Fibroblast of lung (primary cell): ENCODE results near the gene BTAF1. TPM values are rescaled to one million over a fixed set of nuclear protein-coding genes. Genes with fewer than 3 reads are reported as not detected.
A peak's percentile ranks its signal among the peaks of the same experiment; 100 is the strongest.

ENCODE experiments used
- DNase-seq, 2 donors: peaks; one replicate each; pipeline versions ENCODE4 v3.0.0 to v3.0.0-alpha.2; 2010; ENCODE audit warnings: low read depth in 2 of 2
- H2AFZ ChIP-seq: 2 replicates; pipeline ENCODE4 v1.5.1; 2012; ENCODE audit warnings: low read length, control low read depth, inconsistent platforms
- H3K27ac ChIP-seq: 2 replicates; pipeline ENCODE4 v1.5.1; 2011; ENCODE audit warnings: low read length, control low read depth; ENCODE audit not compliant: insufficient read depth
- H3K27me3 ChIP-seq: 2 replicates; pipeline ENCODE4 v1.5.1; 2011; ENCODE audit warnings: mild to moderate bottlenecking, low read length; ENCODE audit not compliant: control insufficient read depth, insufficient read depth
- H3K36me3 ChIP-seq: 2 replicates; pipeline ENCODE4 v1.5.1; 2011; ENCODE audit warnings: low read length; ENCODE audit not compliant: control insufficient read depth, insufficient read depth
- H3K4me1 ChIP-seq: 2 replicates; pipeline ENCODE4 v1.5.1; 2011; ENCODE audit warnings: low read length; ENCODE audit not compliant: control insufficient read depth, insufficient read depth; ENCODE audit errors: extremely low read depth
- H3K4me2 ChIP-seq: 2 replicates; pipeline ENCODE4 v1.5.1; 2011; ENCODE audit warnings: low read length, control low read depth; ENCODE audit not compliant: insufficient read depth; ENCODE audit errors: extremely low read depth
- H3K4me3 ChIP-seq, 4 experiments: fragments of 200-600 bp in 1 of 4; sonication (generic) in 1 of 4; replicated peaks in 1 of 4; 2 replicates each; pipeline ENCODE4 v1.5.1; 2011 to 2016; ENCODE audit warnings: low read length in 4 of 4, low read depth in 3 of 4, mild to moderate bottlenecking in 3 of 4, control low read depth in 2 of 4, inconsistent platforms in 1 of 4, mixed read lengths in 1 of 4; ENCODE audit not compliant: insufficient read depth in 1 of 4; ENCODE audit errors: control extremely low read depth in 1 of 4
- H3K79me2 ChIP-seq: 2 replicates; pipeline ENCODE4 v1.5.1; 2012; ENCODE audit warnings: mild to moderate bottlenecking, low read length, inconsistent platforms; ENCODE audit not compliant: control insufficient read depth, insufficient read depth
- H3K9ac ChIP-seq: 2 replicates; pipeline ENCODE4 v1.5.1; 2011; ENCODE audit warnings: mild to moderate bottlenecking, low read length, control low read depth; ENCODE audit not compliant: insufficient read depth
- H3K9me3 ChIP-seq: 2 replicates; pipeline ENCODE4 v1.5.1; 2012; ENCODE audit warnings: low read depth, low read length; ENCODE audit not compliant: control insufficient read depth, insufficient read depth
- H4K20me1 ChIP-seq: 2 replicates; pipeline ENCODE4 v1.5.1; 2011; ENCODE audit warnings: low read length; ENCODE audit not compliant: control insufficient read depth, insufficient read depth; ENCODE audit errors: extremely low read depth
- CTCF ChIP-seq, 2 donors: IDR thresholded peaks in 1 of 2; conservative IDR thresholded peaks in 1 of 2; 1 replicate in 1 of 2; 2 replicates in 1 of 2; pipeline ENCODE4 v1.5.1; 2011 to 2012; ENCODE audit warnings: low read length in 2 of 2, control low read depth in 1 of 2, inconsistent platforms in 1 of 2, low read depth in 1 of 2, mild to moderate bottlenecking in 1 of 2
- EZH2 ChIP-seq: IDR thresholded peaks from 2 replicates; pipeline ENCODE4 v1.5.1; 2012; ENCODE audit warnings: low read length, control low read depth, mild to moderate bottlenecking; ENCODE audit errors: missing control alignments
- polyA plus RNA-seq, 2 donors: library from polyadenylated mRNA; depleted of rRNA in 1 of 2; stranded (reverse) in 1 of 2; unstranded in 1 of 2; fragments of >200 nt; gene quantifications; 2 replicates each; pipeline ENCODE4 v1.2.1, GENCODE V29; 2011 to 2012; ENCODE audit warnings: missing spikeins in 1 of 2
- total RNA-seq: library from RNA; depleted of rRNA; stranded (reverse); fragments of >200 nt; gene quantifications from 2 replicates; pipeline ENCODE4 v1.2.1, GENCODE V29; 2014

BTAF1 gene
- total and polyA plus RNA-seq, 2 donors (not counting 1 experiment from before 2014, with no cell fraction given) = 27.4 to 39.8 TPM

- H3K9ac ChIP-seq = no peak overlapping the region
- no peak overlapping the region for H3K27ac ChIP-seq
- H3K36me3 ChIP-seq = no peaks in the 10 kb centered on the region
- no peaks in the 10 kb centered on the region for H3K9me3 ChIP-seq
- no peak overlapping the region for H3K4me2 ChIP-seq
- H2AFZ ChIP-seq = no peak overlapping the region
- peaks cover 19% of the 10 kb centered on the region for H3K79me2 ChIP-seq
- TF ChIP-seq EZH2 (no peak), CTCF (conservative IDR thresholded peaks at IDR 0.05 in 1 of 2, IDR thresholded peaks at IDR 0.05 in 1 of 2; ENCODE audit: low read depth in 1 of 2, low read length in 2 of 2) (no peak)
- H3K4me3 ChIP-seq = no peak overlapping the region
- H4K20me1 ChIP-seq = no peaks in the 10 kb centered on the region
- DNase-seq = no peak
- H3K4me1 ChIP-seq = no peaks in the 10 kb centered on the region
- H3K27me3 ChIP-seq = no peaks in the 10 kb centered on the region
Measured at GRCh38 chr10:91939653-91940052, 16.1 kb downstream of the BTAF1 start.

- H2AFZ ChIP-seq = no peak overlapping the region
- peaks cover 18% of the 10 kb centered on the region for H3K79me2 ChIP-seq
- no peaks in the 10 kb centered on the region for H3K4me1 ChIP-seq
- no peak overlapping the region for H3K9ac ChIP-seq
- no peaks in the 10 kb centered on the region for H3K27me3 ChIP-seq
- no peaks in the 10 kb centered on the region for H4K20me1 ChIP-seq
- H3K9me3 ChIP-seq = no peaks in the 10 kb centered on the region
- H3K4me2 ChIP-seq = no peak overlapping the region
- H3K27ac ChIP-seq = no peak overlapping the region
- no peaks in the 10 kb centered on the region for H3K36me3 ChIP-seq
- TF ChIP-seq CTCF (conservative IDR thresholded peaks at IDR 0.05 in 1 of 2, IDR thresholded peaks at IDR 0.05 in 1 of 2; ENCODE audit: low read depth in 1 of 2, low read length in 2 of 2) = no peak
- TF ChIP-seq EZH2 = no peak
- DNase-seq = peak in 1 of 2 donors; percentile 25
- H3K4me3 ChIP-seq = no peak overlapping the region
Measured at GRCh38 chr10:91941426-91941825, 17.9 kb downstream of the BTAF1 start.

- no peak overlapping the region for H3K27ac ChIP-seq
- no peaks in the 10 kb centered on the region for H3K36me3 ChIP-seq
- no peaks in the 10 kb centered on the region for H4K20me1 ChIP-seq
- no peak for TF ChIP-seq EZH2
- TF ChIP-seq CTCF (conservative IDR thresholded peaks at IDR 0.05 in 1 of 2, IDR thresholded peaks at IDR 0.05 in 1 of 2; ENCODE audit: low read depth in 1 of 2, low read length in 2 of 2) = no peak
- H3K79me2 ChIP-seq = peaks cover 3% of the 10 kb centered on the region
- H3K9ac ChIP-seq = no peak overlapping the region
- no peaks in the 10 kb centered on the region for H3K9me3 ChIP-seq
- H3K4me1 ChIP-seq = no peaks in the 10 kb centered on the region
- H3K27me3 ChIP-seq = no peaks in the 10 kb centered on the region
- no peak overlapping the region for H2AFZ ChIP-seq
- H3K4me3 ChIP-seq = no peak overlapping the region
- no peak overlapping the region for H3K4me2 ChIP-seq
- peak in 1 of 2 donors; percentile 64 for DNase-seq
Measured at GRCh38 chr10:91944880-91945630, 21.5 kb downstream of the BTAF1 start.
